MM.1S (cell line): ENCODE results near the gene SSBP4.

Experiments
- DNase-seq: peaks from one replicate; pipeline ENCODE4 v3.0.0-alpha.2; 2015
- H2AFZ ChIP-seq: fragments of 300-600 bp; sonication (generic); 2 replicates; pipeline ENCODE4 v1.6.0; 2016; ENCODE audit warnings: antibody characterized with exemption, low read length
- H3F3A ChIP-seq: fragments of 300-600 bp; sonication (generic); 2 replicates; pipeline ENCODE4 v1.6.1; 2016; ENCODE audit warnings: mild to moderate bottlenecking, antibody characterized with exemption, low read length, moderate library complexity, mixed read lengths; ENCODE audit not compliant: insufficient read depth
- H3K27ac ChIP-seq: fragments of 300-600 bp; sonication (generic); 2 replicates; pipeline ENCODE4 v1.5.1; 2016; ENCODE audit warnings: mild to moderate bottlenecking, low read length
- H3K27me3 ChIP-seq: fragments of 300-600 bp; sonication (generic); replicated peaks from 2 replicates; pipeline ENCODE4 v1.6.0; 2016; ENCODE audit warnings: low read length; ENCODE audit not compliant: insufficient read depth
- H3K36me3 ChIP-seq: fragments of 300-600 bp; sonication (generic); replicated peaks from 2 replicates; pipeline ENCODE4 v1.6.1; 2016; ENCODE audit warnings: mild to moderate bottlenecking, low read length, mixed read lengths; ENCODE audit not compliant: insufficient read depth
- H3K4me1 ChIP-seq: fragments of 300-600 bp; sonication (generic); 2 replicates; pipeline ENCODE4 v1.6.1; 2016; ENCODE audit warnings: low read length, mixed read lengths
- H3K4me2 ChIP-seq: fragments of 300-600 bp; sonication (generic); 2 replicates; pipeline ENCODE4 v1.6.0; 2016; ENCODE audit warnings: low read depth, low read length
- H3K4me3 ChIP-seq: fragments of 300-600 bp; sonication (generic); 2 replicates; pipeline ENCODE4 v1.5.1; 2016; ENCODE audit warnings: low read length, mixed read lengths
- H3K79me2 ChIP-seq: fragments of 300-600 bp; sonication (generic); 2 replicates; pipeline ENCODE4 v1.6.1; 2016; ENCODE audit warnings: mixed run types, low read length, mixed read lengths
- H3K9ac ChIP-seq: fragments of 300-600 bp; sonication (generic); 2 replicates; pipeline ENCODE4 v1.6.1; 2016; ENCODE audit warnings: low read length, mixed read lengths
- H3K9me2 ChIP-seq: fragments of 300-600 bp; sonication (generic); replicated peaks from 2 replicates; pipeline ENCODE4 v1.6.1; 2016; ENCODE audit warnings: mild to moderate bottlenecking, low read length, mixed read lengths; ENCODE audit not compliant: insufficient read depth
- H3K9me3 ChIP-seq: fragments of 300-600 bp; sonication (generic); replicated peaks from 2 replicates; pipeline ENCODE4 v1.6.1; 2016; ENCODE audit warnings: mild to moderate bottlenecking, low read length, mixed read lengths; ENCODE audit not compliant: insufficient read depth
- H4K20me1 ChIP-seq: fragments of 300-600 bp; sonication (generic); 2 replicates; pipeline ENCODE4 v1.6.1; 2016; ENCODE audit warnings: mild to moderate bottlenecking, low read length, moderate library complexity, mixed read lengths; ENCODE audit not compliant: insufficient read depth
- EZH2 ChIP-seq: fragments of 300-600 bp; sonication (generic); optimal IDR thresholded peaks from 2 replicates; pipeline ENCODE3; 2017; ENCODE audit warnings: low read depth, mild to moderate bottlenecking, antibody characterized with exemption, low read length, mixed read lengths
- EZH2phosphoT487 ChIP-seq: fragments of 300-600 bp; sonication (generic); IDR thresholded peaks from 2 replicates; pipeline ENCODE4 v1.6.1; 2018; ENCODE audit warnings: antibody characterized with exemption, low read length
- TF ChIP-seq, protein P1 (sequence below): fragments of 300-600 bp; sonication (generic); IDR thresholded peaks from 2 replicates; pipeline ENCODE4 v1.5.1; 2016; ENCODE audit warnings: antibody characterized with exemption, low read length, mixed read lengths

The SSBP4 gene

DNA sequence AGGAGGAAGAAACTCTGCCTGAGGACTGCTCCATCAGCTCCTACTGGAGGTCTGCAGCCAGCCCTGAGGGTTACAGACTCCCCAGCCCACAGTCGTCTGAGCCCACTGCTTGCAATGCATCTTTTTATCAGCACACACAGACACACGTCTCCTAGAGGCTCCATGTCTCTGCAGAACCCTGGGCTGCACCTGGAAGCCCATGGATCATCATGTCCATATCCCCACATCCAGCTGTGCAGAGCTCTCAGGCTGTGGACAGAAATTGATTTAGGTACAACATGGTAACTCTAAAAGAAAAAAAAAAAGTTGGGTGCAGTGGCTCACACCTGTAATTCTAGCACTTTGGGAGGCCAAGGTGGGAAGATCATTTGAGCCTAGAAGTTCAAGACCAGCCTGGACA is 51.6 kb downstream of the SSBP4 start:
- H4K20me1 ChIP-seq = peaks cover 48% of the 10 kb centered on the region
- H3K9me2 ChIP-seq = no peaks in the 10 kb centered on the region
- H2AFZ ChIP-seq = no peak overlapping the region
- H3K27ac ChIP-seq = no peak overlapping the region
- H3K27me3 ChIP-seq = no peaks in the 10 kb centered on the region
- no peak overlapping the region for H3K4me2 ChIP-seq
- no peak overlapping the region for H3K9ac ChIP-seq
- no peaks in the 10 kb centered on the region for H3K9me3 ChIP-seq
- no peaks in the 10 kb centered on the region for H3F3A ChIP-seq
- H3K79me2 ChIP-seq = peaks cover 97% of the 10 kb centered on the region
- H3K4me3 ChIP-seq = no peak overlapping the region
- DNase-seq = no peak
- no peaks in the 10 kb centered on the region for H3K36me3 ChIP-seq
- H3K4me1 ChIP-seq = no peaks in the 10 kb centered on the region
- TF ChIP-seq EZH2 = no peak
- TF ChIP-seq, protein P1, sequence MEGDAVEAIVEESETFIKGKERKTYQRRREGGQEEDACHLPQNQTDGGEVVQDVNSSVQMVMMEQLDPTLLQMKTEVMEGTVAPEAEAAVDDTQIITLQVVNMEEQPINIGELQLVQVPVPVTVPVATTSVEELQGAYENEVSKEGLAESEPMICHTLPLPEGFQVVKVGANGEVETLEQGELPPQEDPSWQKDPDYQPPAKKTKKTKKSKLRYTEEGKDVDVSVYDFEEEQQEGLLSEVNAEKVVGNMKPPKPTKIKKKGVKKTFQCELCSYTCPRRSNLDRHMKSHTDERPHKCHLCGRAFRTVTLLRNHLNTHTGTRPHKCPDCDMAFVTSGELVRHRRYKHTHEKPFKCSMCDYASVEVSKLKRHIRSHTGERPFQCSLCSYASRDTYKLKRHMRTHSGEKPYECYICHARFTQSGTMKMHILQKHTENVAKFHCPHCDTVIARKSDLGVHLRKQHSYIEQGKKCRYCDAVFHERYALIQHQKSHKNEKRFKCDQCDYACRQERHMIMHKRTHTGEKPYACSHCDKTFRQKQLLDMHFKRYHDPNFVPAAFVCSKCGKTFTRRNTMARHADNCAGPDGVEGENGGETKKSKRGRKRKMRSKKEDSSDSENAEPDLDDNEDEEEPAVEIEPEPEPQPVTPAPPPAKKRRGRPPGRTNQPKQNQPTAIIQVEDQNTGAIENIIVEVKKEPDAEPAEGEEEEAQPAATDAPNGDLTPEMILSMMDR = no peak
- TF ChIP-seq EZH2phosphoT487 = no peak

DNA sequence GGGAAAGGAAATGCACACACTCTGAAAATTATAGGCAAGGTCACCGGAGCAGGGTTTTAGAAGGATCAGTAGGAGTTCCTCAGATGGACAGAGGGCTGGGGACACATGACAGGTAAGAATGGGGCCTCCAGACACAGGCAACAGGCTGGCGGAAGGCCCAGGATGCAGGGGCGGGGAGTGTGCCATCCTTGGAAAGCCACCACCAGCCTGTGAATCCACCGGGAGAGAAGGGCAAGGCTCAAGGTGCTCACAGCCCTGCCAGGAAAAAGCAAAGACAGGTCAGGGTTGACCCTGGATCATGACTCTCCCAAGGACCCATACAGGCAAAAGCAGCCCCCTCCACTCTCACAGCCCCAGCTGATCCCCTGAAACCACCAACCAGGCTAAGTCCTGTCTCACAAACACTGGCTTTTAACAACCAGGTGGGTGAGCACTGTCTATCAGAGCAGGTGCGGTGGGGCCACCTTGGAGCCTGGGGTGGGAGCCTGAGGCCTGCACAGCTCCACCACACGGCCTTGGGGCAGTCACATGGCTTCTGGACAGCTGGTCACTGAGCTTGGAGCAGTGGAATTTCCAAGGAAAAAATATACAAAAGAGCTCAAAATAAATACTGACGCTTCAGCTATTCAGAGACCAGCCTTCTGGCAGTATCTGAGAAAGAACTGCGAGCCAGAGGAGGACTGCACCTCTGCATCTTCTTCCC is 54.0 kb downstream of the SSBP4 start:
- H3K9me2 ChIP-seq = no peaks in the 10 kb centered on the region
- no peaks in the 10 kb centered on the region for H3K36me3 ChIP-seq

GRCh38 chr19:18473706-18474087 is 54.5 kb downstream of the SSBP4 start:
- Histone ChIP-seq H4K20me1 (peaks cover 62% of the 10 kb centered on the region), H3K4me2 (no peak overlapping the region), H3K27ac (no peak overlapping the region)

More for the DNA sequence above, 54.0 kb downstream of the SSBP4 start:
- no peak for DNase-seq
- Histone ChIP-seq H3K27ac (no peak overlapping the region), H3K4me2 (no peak overlapping the region), H3K4me1 (no peaks in the 10 kb centered on the region), H3K4me3 (no peak overlapping the region), H3K27me3 (no peaks in the 10 kb centered on the region), H3K79me2 (peaks cover 98% of the 10 kb centered on the region), H2AFZ (no peak overlapping the region), H3K9ac (no peak overlapping the region), H3K9me3 (no peaks in the 10 kb centered on the region), H4K20me1 (peaks cover 60% of the 10 kb centered on the region), H3F3A (no peaks in the 10 kb centered on the region)
- TF ChIP-seq EZH2 = no peak
- no peak for TF ChIP-seq EZH2phosphoT487
- TF ChIP-seq, protein P1 = no peak

More at GRCh38 chr19:18473706-18474087, 54.5 kb downstream of the SSBP4 start:
- H3K36me3 ChIP-seq = no peaks in the 10 kb centered on the region
- no peak overlapping the region for H3K9ac ChIP-seq
- TF ChIP-seq EZH2phosphoT487 = no peak
- no peak for TF ChIP-seq EZH2
- TF ChIP-seq, protein P1 = no peak
- H3K9me2 ChIP-seq = no peaks in the 10 kb centered on the region
- H3K79me2 ChIP-seq = peaks cover 98% of the 10 kb centered on the region
- H3K27me3 ChIP-seq = no peaks in the 10 kb centered on the region
- no peak overlapping the region for H2AFZ ChIP-seq
- no peaks in the 10 kb centered on the region for H3K4me1 ChIP-seq
- H3K4me3 ChIP-seq = no peak overlapping the region
- no peaks in the 10 kb centered on the region for H3K9me3 ChIP-seq
- H3F3A ChIP-seq = no peaks in the 10 kb centered on the region
- no peak for DNase-seq
